Nephron progenitor cell (in vitro differentiated cells): ENCODE results near the gene CDKAL1.
"Not testable (repeated sequence)": the region's sequence is repeated elsewhere in the genome, so short reads cannot be mapped to it uniquely, and the experiment has no call there.

Source experiments
- DNase-seq: peaks from one replicate; pipeline ENCODE4 v3.0.0; 2021
- H3K27ac Mint-ChIP-seq: 2 replicates; pipeline ENCODE4 v1.8.0; 2021; ENCODE audit warnings: mild to moderate bottlenecking, moderate library complexity, mixed read lengths
- H3K27me3 Mint-ChIP-seq: 2 replicates; pipeline ENCODE4 v1.8.0; 2021; ENCODE audit warnings: mild to moderate bottlenecking, low read depth, mixed read lengths; ENCODE audit not compliant: poor library complexity
- H3K36me3 Mint-ChIP-seq: 2 replicates; pipeline ENCODE4 v1.8.0; 2021; ENCODE audit warnings: low read depth, mixed read lengths
- H3K4me1 Mint-ChIP-seq: 2 replicates; pipeline ENCODE4 v1.8.0; 2021; ENCODE audit warnings: mixed read lengths
- H3K4me3 Mint-ChIP-seq: 2 replicates; pipeline ENCODE4 v1.8.0; 2021; ENCODE audit warnings: mild to moderate bottlenecking, moderate library complexity, mixed read lengths
- H3K9me3 Mint-ChIP-seq: 2 replicates; pipeline ENCODE4 v1.8.0; 2021; ENCODE audit warnings: mild to moderate bottlenecking, moderate library complexity, mixed read lengths
- CTCF ChIP-seq: fragments of 200-600 bp; sonication (generic); IDR thresholded peaks from 2 replicates; pipeline ENCODE4 v1.5.0; 2021; ENCODE audit warnings: antibody characterized with exemption

The CDKAL1 gene

DNA sequence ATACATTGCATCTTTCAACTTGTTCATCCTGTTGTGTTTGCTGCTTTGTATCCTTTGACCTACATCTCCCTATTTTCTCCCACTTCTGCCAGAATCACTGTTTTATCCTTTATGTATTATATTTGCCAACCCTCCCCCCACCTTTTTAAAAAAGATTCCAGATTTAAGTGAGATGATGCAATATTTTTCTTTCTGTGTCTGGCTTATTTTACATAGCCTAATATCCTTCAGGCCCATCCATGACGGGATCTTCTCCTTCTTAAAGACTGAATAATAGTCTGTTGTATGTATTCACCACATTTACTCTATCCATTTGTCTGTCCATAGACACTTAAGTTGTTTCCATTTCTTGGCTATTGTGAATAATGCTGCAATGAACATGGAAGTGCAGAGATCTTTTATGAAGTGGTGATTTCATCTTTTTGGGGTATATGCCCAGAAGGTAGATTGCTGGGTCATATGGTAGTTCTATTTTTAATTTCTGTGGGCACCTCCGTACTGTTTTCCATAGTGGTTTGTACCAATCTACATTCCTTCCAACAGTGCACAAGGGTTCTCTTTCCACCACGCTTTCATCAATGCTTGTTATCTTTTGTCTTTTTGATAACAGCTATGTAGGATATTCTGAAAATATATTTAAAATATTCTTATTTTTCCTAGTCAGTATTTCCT, 181.0 kb downstream of the CDKAL1 start:
- no peak for TF ChIP-seq CTCF
- Mint-ChIP-seq H3K4me1 (peaks cover 5% of the 10 kb centered on the region), H3K27me3 (no peaks in the 10 kb centered on the region), H3K9me3 (no peaks in the 10 kb centered on the region), H3K4me3 (no peak overlapping the region), H3K36me3 (no peaks in the 10 kb centered on the region), H3K27ac (no peak overlapping the region)
- DNase-seq = no peak

DNA sequence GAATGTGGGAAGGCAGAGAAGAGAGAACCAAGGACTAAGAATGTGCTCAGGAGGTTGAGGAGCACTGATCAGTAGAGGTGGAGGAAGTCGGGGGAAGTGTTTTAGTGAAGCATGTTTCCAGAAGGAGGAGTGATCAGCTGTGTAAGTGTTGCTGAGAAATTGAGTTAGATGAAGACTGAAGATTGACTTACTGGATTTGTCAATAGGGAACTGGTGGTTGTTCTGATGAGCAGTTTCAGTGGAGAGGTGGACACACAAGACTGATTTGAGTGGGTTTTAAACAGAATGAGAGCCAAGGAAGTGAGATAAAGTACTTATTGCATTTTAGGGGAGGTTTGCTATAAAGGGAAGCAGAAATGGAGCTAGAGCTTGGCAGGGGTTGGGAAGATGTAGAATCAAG, 182.6 kb downstream of the CDKAL1 start:
- Mint-ChIP-seq H3K9me3 (no peaks in the 10 kb centered on the region), H3K27me3 (no peaks in the 10 kb centered on the region), H3K4me1 (peaks cover 3% of the 10 kb centered on the region), H3K36me3 (no peaks in the 10 kb centered on the region), H3K4me3 (no peak overlapping the region), H3K27ac (no peak overlapping the region)
- TF ChIP-seq CTCF = no peak
- DNase-seq = no peak

- no peaks in the 10 kb centered on the region for H3K27me3 Mint-ChIP-seq
- no peak overlapping the region for H3K27ac Mint-ChIP-seq
- no peaks in the 10 kb centered on the region for H3K4me1 Mint-ChIP-seq
- no peaks in the 10 kb centered on the region for H3K9me3 Mint-ChIP-seq
- no peak overlapping the region for H3K4me3 Mint-ChIP-seq
- TF ChIP-seq CTCF = no peak
- no peak for DNase-seq
- peaks cover 2% of the 10 kb centered on the region for H3K36me3 Mint-ChIP-seq
These were observed 183.5 kb downstream of the CDKAL1 start for GRCh38 chr6:20717743-20718142.

- H3K4me3 Mint-ChIP-seq = no peak overlapping the region
- H3K9me3 Mint-ChIP-seq = no peaks in the 10 kb centered on the region
- no peak overlapping the region for H3K27ac Mint-ChIP-seq
These were observed 184.7 kb downstream of the CDKAL1 start for GRCh38 chr6:20718705-20719653.

DNA sequence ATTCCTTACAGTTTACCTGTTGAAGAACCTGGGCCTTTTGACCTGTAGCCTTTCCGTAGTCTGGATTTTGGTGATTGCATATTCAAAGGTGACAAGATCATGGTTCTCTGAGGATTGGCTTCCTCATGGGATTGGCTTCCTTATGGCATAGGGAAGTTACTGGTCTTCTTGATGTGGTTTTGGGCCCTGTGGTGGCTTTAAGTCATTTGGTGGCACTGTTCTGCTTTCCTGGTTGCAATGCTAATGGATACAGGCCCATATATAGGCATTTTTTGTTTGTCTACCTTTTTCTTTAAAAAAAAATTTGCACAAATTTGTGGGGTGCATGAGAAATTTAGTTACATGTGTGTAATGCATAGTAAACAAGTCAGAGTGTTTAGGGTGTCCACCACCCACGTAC, 185.7 kb downstream of the CDKAL1 start:
- H3K9me3 Mint-ChIP-seq = no peaks in the 10 kb centered on the region
- H3K4me3 Mint-ChIP-seq = no peak overlapping the region
- no peak for TF ChIP-seq CTCF
- no peaks in the 10 kb centered on the region for H3K27me3 Mint-ChIP-seq
- no peak for DNase-seq
- peak overlapping the region; percentile 44 for H3K27ac Mint-ChIP-seq
- no peaks in the 10 kb centered on the region for H3K4me1 Mint-ChIP-seq
- H3K36me3 Mint-ChIP-seq = peaks cover 11% of the 10 kb centered on the region

More at GRCh38 chr6:20718705-20719653, 184.7 kb downstream of the CDKAL1 start:
- no peak for DNase-seq
- H3K4me1 Mint-ChIP-seq = no peaks in the 10 kb centered on the region
- peaks cover 11% of the 10 kb centered on the region for H3K36me3 Mint-ChIP-seq
- H3K27me3 Mint-ChIP-seq = no peaks in the 10 kb centered on the region
- no peak for TF ChIP-seq CTCF

- not testable (repeated sequence) for H3K4me3 Mint-ChIP-seq, H3K9me3 Mint-ChIP-seq
These were observed 186.9 kb downstream of the CDKAL1 start for GRCh38 chr6:20721121-20721520.

More at GRCh38 chr6:20721121-20721520, 186.9 kb downstream of the CDKAL1 start:
- not testable (repeated sequence) for H3K4me1 Mint-ChIP-seq, DNase-seq, H3K27ac Mint-ChIP-seq, H3K27me3 Mint-ChIP-seq
- H3K36me3 Mint-ChIP-seq = peaks cover 11% of the 10 kb centered on the region
